Measurements from ENCODE around the gene RPN2.

DNA sequence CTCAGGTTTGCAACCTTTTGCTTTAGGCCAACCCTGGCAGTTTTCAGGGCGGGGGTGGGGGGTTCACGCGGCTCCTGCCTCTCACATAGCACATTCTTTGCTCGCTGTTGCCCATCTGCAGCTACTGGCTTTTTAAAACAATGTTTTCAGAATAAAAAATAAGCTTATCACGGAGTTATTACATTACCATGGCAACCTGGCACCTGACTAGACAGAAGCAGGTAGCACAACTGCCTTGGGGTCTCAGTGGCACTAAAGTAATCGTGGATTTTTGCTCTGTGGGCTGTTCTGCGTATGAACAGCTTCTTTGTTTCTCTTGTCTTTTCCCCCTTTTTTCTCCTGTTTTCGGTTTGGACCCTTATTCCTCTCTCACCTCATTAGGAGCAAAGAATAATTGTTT, 101.3 kb downstream of the RPN2 start:
- no peak for TF ChIP-seq POLR2AphosphoS5 (IDR thresholded peaks at IDR 0.05; ENCODE audit: low read depth, low read length)
- TF ChIP-seq, protein P1, sequence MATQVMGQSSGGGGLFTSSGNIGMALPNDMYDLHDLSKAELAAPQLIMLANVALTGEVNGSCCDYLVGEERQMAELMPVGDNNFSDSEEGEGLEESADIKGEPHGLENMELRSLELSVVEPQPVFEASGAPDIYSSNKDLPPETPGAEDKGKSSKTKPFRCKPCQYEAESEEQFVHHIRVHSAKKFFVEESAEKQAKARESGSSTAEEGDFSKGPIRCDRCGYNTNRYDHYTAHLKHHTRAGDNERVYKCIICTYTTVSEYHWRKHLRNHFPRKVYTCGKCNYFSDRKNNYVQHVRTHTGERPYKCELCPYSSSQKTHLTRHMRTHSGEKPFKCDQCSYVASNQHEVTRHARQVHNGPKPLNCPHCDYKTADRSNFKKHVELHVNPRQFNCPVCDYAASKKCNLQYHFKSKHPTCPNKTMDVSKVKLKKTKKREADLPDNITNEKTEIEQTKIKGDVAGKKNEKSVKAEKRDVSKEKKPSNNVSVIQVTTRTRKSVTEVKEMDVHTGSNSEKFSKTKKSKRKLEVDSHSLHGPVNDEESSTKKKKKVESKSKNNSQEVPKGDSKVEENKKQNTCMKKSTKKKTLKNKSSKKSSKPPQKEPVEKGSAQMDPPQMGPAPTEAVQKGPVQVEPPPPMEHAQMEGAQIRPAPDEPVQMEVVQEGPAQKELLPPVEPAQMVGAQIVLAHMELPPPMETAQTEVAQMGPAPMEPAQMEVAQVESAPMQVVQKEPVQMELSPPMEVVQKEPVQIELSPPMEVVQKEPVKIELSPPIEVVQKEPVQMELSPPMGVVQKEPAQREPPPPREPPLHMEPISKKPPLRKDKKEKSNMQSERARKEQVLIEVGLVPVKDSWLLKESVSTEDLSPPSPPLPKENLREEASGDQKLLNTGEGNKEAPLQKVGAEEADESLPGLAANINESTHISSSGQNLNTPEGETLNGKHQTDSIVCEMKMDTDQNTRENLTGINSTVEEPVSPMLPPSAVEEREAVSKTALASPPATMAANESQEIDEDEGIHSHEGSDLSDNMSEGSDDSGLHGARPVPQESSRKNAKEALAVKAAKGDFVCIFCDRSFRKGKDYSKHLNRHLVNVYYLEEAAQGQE (IDR thresholded peaks at IDR 0.05; ENCODE audit: insufficient read depth in 1 of 2, low read depth in 2 of 2, low read length in 2 of 2) = no peak
- TF ChIP-seq SIN3A (IDR thresholded peaks at IDR 0.05; ENCODE audit: borderline replicate concordance, insufficient read depth, low read length) = no peak

All from PFSK-1 (cell line).